Cardiac muscle cell (in vitro differentiated cells and primary cell): Measurements from ENCODE around the gene COL18A1. TPM values are rescaled to one million over a fixed set of nuclear protein-coding genes. Genes with fewer than 3 reads are reported as not detected.

ENCODE experiments used
- DNase-seq, 2 donors: peaks; one replicate each; pipeline versions ENCODE4 v3.0.0 to v3.0.0-alpha.2; 2010 to 2017; ENCODE audit warnings: low read depth in 1 of 2, low spot score in 1 of 2
- H3K27ac ChIP-seq: fragments of 200-600 bp; sonication (generic); 2 replicates; pipeline ENCODE4 v1.5.1; 2016
- H3K27me3 ChIP-seq: fragments of 200-600 bp; sonication (generic); 2 replicates; pipeline ENCODE4 v1.6.0; 2016; ENCODE audit warnings: control low read depth
- H3K36me3 ChIP-seq: fragments of 200-600 bp; sonication (generic); 2 replicates; pipeline ENCODE4 v1.5.1; 2016; ENCODE audit warnings: control low read depth
- H3K4me1 ChIP-seq: fragments of 200-600 bp; sonication (generic); 2 replicates; pipeline ENCODE4 v1.8.1; 2017; ENCODE audit warnings: low read depth, mild to moderate bottlenecking, mixed run types
- H3K4me3 ChIP-seq: fragments of 200-600 bp; sonication (generic); 2 replicates; pipeline ENCODE4 v1.5.1; 2016; ENCODE audit warnings: mild to moderate bottlenecking
- H3K9me3 ChIP-seq: fragments of 200-600 bp; sonication (generic); 2 replicates; pipeline ENCODE4 v1.5.1; 2017; ENCODE audit warnings: low read depth, mild to moderate bottlenecking, control low read depth
- polyA plus RNA-seq: library from polyadenylated mRNA; unstranded; fragments of >200 nt; fragmentation: Nextera tagmentation; extraction: Ambion mirVana; gene quantifications from 2 replicates; pipeline ENCODE4 v1.2.1, GENCODE V29; 2016
- total RNA-seq: library from RNA; depleted of rRNA; stranded (reverse); fragments of >200 nt; gene quantifications from 2 replicates; pipeline ENCODE4 v1.2.3, GENCODE V29; 2016
- TF ChIP-seq, protein P1 (sequence below): IDR thresholded peaks from 2 replicates; pipeline ENCODE4 v1.5.1; 2012; ENCODE audit warnings: low read depth, mild to moderate bottlenecking, low read length

Gene COL18A1
- total and polyA plus RNA-seq, 2 experiments from 2014 or later, result 407 to 1,182 TPM

- peaks cover 17% of the 10 kb centered on the region for H3K4me1 ChIP-seq
- H3K9me3 ChIP-seq, result no peaks in the 10 kb centered on the region
- H3K36me3 ChIP-seq, result no peaks in the 10 kb centered on the region
- H3K27ac ChIP-seq, result peak overlapping the region; percentile 69
- no peak for DNase-seq
- TF ChIP-seq, protein P1, sequence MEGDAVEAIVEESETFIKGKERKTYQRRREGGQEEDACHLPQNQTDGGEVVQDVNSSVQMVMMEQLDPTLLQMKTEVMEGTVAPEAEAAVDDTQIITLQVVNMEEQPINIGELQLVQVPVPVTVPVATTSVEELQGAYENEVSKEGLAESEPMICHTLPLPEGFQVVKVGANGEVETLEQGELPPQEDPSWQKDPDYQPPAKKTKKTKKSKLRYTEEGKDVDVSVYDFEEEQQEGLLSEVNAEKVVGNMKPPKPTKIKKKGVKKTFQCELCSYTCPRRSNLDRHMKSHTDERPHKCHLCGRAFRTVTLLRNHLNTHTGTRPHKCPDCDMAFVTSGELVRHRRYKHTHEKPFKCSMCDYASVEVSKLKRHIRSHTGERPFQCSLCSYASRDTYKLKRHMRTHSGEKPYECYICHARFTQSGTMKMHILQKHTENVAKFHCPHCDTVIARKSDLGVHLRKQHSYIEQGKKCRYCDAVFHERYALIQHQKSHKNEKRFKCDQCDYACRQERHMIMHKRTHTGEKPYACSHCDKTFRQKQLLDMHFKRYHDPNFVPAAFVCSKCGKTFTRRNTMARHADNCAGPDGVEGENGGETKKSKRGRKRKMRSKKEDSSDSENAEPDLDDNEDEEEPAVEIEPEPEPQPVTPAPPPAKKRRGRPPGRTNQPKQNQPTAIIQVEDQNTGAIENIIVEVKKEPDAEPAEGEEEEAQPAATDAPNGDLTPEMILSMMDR, result no peak
- H3K4me3 ChIP-seq, result no peak overlapping the region
- H3K27me3 ChIP-seq, result no peaks in the 10 kb centered on the region
Observed at GRCh38 chr21:45533361-45533845, 128.4 kb downstream of the COL18A1 start.

DNA sequence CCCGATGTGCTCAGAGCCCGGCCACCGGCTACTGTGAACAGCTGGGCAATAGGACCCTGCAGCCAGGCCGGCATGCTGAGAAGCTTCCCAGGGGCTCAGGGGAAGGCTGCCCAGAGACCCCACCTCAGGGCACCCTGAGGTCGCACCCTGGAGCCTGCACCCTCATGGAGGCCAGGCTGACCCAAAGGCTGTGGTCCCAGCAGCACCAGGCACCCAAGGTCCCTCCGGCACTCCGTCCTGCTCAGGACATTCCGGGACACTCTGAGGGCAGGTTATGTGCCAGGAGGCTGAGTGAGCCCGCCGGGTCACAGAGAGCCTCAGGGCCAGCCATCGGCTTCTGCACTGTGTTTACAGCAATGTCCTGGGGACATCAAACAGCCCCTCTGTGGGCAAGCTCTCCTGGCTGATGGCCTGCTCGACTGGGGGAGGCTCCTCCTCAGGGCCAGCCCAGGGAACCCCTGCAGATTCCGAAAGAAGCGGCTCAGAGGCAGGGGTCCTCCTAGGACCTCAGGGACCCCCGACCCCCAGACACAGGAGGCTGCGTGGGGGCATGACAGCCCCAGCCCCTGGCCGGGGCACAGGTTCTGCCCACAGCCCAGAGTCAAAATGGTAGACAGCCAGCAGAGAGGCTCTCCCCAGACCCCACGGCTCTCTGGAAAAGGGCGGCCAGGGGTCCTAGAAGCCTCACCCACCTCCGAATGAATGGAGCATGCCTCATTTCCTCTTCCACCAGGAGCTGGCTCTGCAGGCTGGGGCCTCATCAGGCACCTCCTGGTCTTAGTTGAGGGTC lies 129.1 kb downstream of the COL18A1 start:
- no peak for DNase-seq

GRCh38 chr21:45534636-45535331 lies 129.8 kb downstream of the COL18A1 start:
- TF ChIP-seq, protein P1, result no peak
- Histone ChIP-seq H3K4me3 (no peak overlapping the region), H3K27me3 (no peaks in the 10 kb centered on the region), H3K27ac (peak overlapping the region; percentile 69), H3K9me3 (no peaks in the 10 kb centered on the region), H3K36me3 (no peaks in the 10 kb centered on the region), H3K4me1 (peaks cover 17% of the 10 kb centered on the region)
- DNase-seq, result peak; percentile 38 to 90

More for the DNA sequence above, 129.1 kb downstream of the COL18A1 start:
- Histone ChIP-seq H3K4me3 (no peak overlapping the region), H3K27ac (peak overlapping the region; percentile 69), H3K27me3 (no peaks in the 10 kb centered on the region), H3K4me1 (peaks cover 17% of the 10 kb centered on the region), H3K9me3 (no peaks in the 10 kb centered on the region), H3K36me3 (no peaks in the 10 kb centered on the region)
- TF ChIP-seq, protein P1, result no peak

- Histone ChIP-seq H3K36me3 (no peaks in the 10 kb centered on the region), H3K4me3 (no peak overlapping the region), H3K27me3 (no peaks in the 10 kb centered on the region), H3K27ac (no peak overlapping the region), H3K9me3 (no peaks in the 10 kb centered on the region), H3K4me1 (peaks cover 17% of the 10 kb centered on the region)
- TF ChIP-seq, protein P1, result no peak
- no peak for DNase-seq
Observed at GRCh38 chr21:45535341-45536081, 130.5 kb downstream of the COL18A1 start.

DNA sequence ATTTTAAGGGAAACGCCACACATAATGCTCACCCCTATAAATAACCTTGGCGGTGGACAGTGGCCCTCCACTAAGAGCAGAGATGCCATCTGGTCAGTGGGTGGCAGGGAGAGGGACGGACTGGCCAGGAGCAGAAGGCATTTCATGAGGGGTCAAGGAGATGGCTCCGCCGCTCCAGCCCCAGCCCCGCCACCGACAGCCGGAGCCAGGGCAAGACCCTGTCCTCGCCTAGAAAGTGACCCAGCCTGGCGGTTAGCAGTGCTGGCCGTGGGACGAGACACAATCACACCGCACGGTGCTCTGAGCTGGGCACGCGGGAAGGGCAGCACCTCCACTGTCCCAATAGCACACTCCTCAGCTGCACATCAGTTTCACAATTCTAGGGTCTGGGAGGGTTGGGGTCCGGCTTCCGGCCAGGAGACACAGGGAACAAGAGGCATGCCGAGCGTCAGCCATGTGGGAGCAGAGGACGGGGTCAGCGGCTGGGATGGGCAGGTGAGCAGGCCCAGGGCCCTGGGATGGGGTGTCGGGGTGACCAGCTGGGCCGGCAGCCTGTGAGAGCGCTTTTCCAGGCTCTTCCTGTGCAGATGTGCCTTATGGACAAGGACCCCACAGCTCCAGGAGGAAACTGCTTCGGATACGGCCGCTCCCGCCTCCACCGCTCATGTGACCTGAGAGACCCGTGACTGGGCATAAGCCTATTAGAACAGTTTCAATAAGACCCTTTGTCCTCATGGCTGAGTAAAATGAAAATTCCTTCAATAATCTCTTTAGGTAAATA lies 131.5 kb downstream of the COL18A1 start:
- TF ChIP-seq, protein P1, result no peak
- DNase-seq, result no peak

More for the DNA sequence above, 131.5 kb downstream of the COL18A1 start:
- Histone ChIP-seq H3K4me3 (no peak overlapping the region), H3K4me1 (peaks cover 21% of the 10 kb centered on the region), H3K27ac (no peak overlapping the region), H3K27me3 (no peaks in the 10 kb centered on the region), H3K9me3 (no peaks in the 10 kb centered on the region), H3K36me3 (no peaks in the 10 kb centered on the region)
